ENCODE measurements around the gene GCN1. TPM values are rescaled to one million over a fixed set of nuclear protein-coding genes. Genes with fewer than 3 reads are reported as not detected.

Gene GCN1
- total and polyA plus RNA-seq, 2 of the 8 experiments (the other 6 are each of a cell fraction or from before 2014, with no cell fraction given), result 61.4 to 133 TPM

DNA sequence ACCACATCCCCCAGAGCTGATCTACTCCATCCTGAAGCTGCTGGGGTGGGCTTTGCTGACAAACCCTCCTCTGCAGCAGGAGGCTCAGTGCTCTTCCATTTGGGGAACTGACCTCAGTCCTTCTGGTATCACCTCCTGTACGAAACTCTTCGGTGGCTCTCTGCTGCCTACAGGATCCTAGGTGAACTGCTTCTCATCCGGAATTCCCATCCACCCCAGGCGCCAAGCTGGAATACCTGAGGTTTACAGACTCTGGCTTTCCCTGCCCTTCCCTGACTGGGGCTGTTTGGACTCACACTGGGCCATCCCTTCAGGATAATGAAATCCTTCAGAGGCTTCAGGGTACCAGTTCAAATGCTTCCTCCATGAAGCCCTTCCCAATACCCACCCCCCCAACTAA lies 26.2 kb downstream of the GCN1 start:
- Histone ChIP-seq H3K27ac (ENCODE audit: low read depth, low read length) (no peak overlapping the region), H2BK120ac (replicated peaks; ENCODE audit: low read depth, low read length) (no peak overlapping the region), H3K4me1 (replicated peaks in 1 of 4; ENCODE audit: control insufficient read depth in 3 of 4, insufficient read depth in 4 of 4, low read length in 3 of 4) (no peaks in the 10 kb centered on the region), H3K23me2 (ENCODE audit: low read depth, low read length) (no peaks in the 10 kb centered on the region), H4K8ac (ENCODE audit: extremely low read depth, insufficient read depth, low read length) (no peak overlapping the region), H3K18ac (ENCODE audit: extremely low read depth, low read length) (no peak overlapping the region), H2BK12ac (ENCODE audit: low read depth, low read length) (no peak overlapping the region), H2BK20ac (ENCODE audit: low read length) (no peak overlapping the region), H4K91ac (replicated peaks; ENCODE audit: insufficient read length, low read length) (no peak overlapping the region), H3K4me2 (ENCODE audit: insufficient read depth in 1 of 2, low read depth in 2 of 2, low read length in 2 of 2) (no peak overlapping the region), H4K20me1 (replicated peaks in 1 of 2; ENCODE audit: control insufficient read depth in 1 of 2, insufficient read depth in 2 of 2, low read length in 2 of 2) (peaks cover 0 to 4% of the 10 kb centered on the region in 2 experiments), H3K23ac (ENCODE audit: insufficient read length) (no peak overlapping the region), H3K79me1 (ENCODE audit: low read depth, low read length) (no peaks in the 10 kb centered on the region), H3K4ac (replicated peaks; ENCODE audit: insufficient read length, low read depth, low read length) (no peak overlapping the region), H3K4me3 (ENCODE audit: extremely low read depth in 1 of 4, insufficient read depth in 2 of 4, low read depth in 3 of 4, low read length in 4 of 4) (no peak overlapping the region), H2AK5ac (ENCODE audit: low read depth, low read length) (no peak overlapping the region), H3K56ac (replicated peaks; ENCODE audit: insufficient read length, low read depth, low read length) (no peak overlapping the region), H3K27me3 (replicated peaks in 1 of 4; ENCODE audit: control insufficient read depth in 3 of 4, extremely low read depth in 1 of 4, insufficient read depth in 3 of 4, low read length in 3 of 4) (no peaks in the 10 kb centered on the region), H4K5ac (ENCODE audit: insufficient read length, low read depth, low read length) (no peak overlapping the region), H2BK5ac (ENCODE audit: low read depth, low read length) (no peak overlapping the region), H3K36me3 (ENCODE audit: control insufficient read depth in 2 of 4, insufficient read depth in 4 of 4, low read length in 3 of 4) (peaks cover 28 to 74% (median 50%) of the 10 kb centered on the region in 4 experiments), H3K14ac (ENCODE audit: insufficient read length) (no peak overlapping the region), H3K9ac (replicated peaks in 1 of 4; ENCODE audit: extremely low read depth in 1 of 4, low read depth in 3 of 4, low read length in 3 of 4) (no peak overlapping the region), H2BK15ac (ENCODE audit: low read length) (no peak overlapping the region), H2AFZ (ENCODE audit: low read length) (no peak overlapping the region), H3K79me2 (ENCODE audit: control insufficient read depth in 1 of 2, insufficient read depth in 2 of 2, low read length in 2 of 2) (no peaks in the 10 kb centered on the region), H3K9me3 (ENCODE audit: insufficient read depth in 2 of 2, low read depth in 1 of 2, low read length in 1 of 2) (no peaks in the 10 kb centered on the region)
- CTCF ChIA-PET (ENCODE audit: partially characterized antibody), result interaction anchor here (0.7 to 1.6 kb wide), 6 partner anchors 11 to 388 kb away, joined by 3 read pairs; no protein-coding TSS in a partner anchor
- no peak for DNase-seq (ENCODE audit: low read depth in 1 of 2, low spot score in 2 of 2)
- no peak for FAIRE-seq
- no peak for TF ChIP-seq SRF (IDR thresholded peaks at IDR 0.05; ENCODE audit: low read depth, low read length)
- TF ChIP-seq ASH2L (IDR thresholded peaks at IDR 0.05; ENCODE audit: low read length), result no peak
- TF ChIP-seq SP2 (IDR thresholded peaks at IDR 0.05; ENCODE audit: low read length), result no peak
- TF ChIP-seq RBBP5 (IDR thresholded peaks at IDR 0.05; ENCODE audit: borderline replicate concordance, low read depth, low read length), result no peak
- TF ChIP-seq JUND (IDR thresholded peaks at IDR 0.05; ENCODE audit: low read length), result no peak
- TF ChIP-seq KDM1A (IDR thresholded peaks at IDR 0.05; ENCODE audit: borderline replicate concordance, low read length), result no peak
- POLR2A ChIA-PET (ENCODE audit: partially characterized antibody), result interaction anchor here (0.9 to 20.9 kb wide), 9 partner anchors 8 to 124 kb away, joined by 3 to 358 read pairs (median 8); partner anchors contain the start of genes GCN1, RNU4-2 and RPLP0
- WGBS, 2 experiments (ENCODE audit: extremely low coverage in 1 of 2, insufficient coverage in 1 of 2, insufficient read length in 1 of 2, insufficient replicate concordance in 2 of 2, low coverage in 1 of 2, low lambda C conversion rate in 2 of 2, missing lambda C conversion rate in 1 of 2), result 96% methylated on average over 4 of the region's 4 CpGs; no CpG with 5 or more reads in 1 of the 2 experiments

Measured in H1 (cell line).